Measurements from ENCODE around the gene MCRIP2. TPM values are rescaled to one million over a fixed set of nuclear protein-coding genes. Genes with fewer than 3 reads are reported as not detected.

Gene MCRIP2
- polyA plus RNA-seq, 2 of the 4 experiments (the other 2 are of a cell fraction): 10.7 to 21.3 TPM

DNA sequence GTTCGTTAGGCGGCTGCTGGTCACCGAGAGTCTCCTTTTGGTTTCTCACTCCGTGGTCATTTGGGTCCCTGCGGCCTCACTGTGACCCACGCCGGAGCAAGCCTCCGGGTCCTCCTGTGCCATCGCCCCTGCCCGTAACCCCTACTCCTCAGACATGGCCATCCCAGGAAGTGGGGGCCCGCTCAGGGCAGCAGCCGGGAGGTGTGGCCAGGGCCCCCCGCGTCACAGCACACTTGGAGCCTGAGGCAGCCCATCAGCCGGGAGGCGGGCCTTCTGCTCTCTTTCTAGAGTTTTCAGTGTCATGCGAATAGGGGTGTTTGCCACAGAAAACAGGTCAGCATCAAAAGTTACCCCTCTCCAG, 18.7 kb upstream of the MCRIP2 start:
- no peak for ATAC-seq
- POLR2A ChIA-PET: interaction anchor here (0.6 to 1.7 kb wide), 3 partner anchors 13 to 143 kb away, joined by 4 to 8 read pairs (median 6); partner anchors contain the start of gene METTL26

DNA sequence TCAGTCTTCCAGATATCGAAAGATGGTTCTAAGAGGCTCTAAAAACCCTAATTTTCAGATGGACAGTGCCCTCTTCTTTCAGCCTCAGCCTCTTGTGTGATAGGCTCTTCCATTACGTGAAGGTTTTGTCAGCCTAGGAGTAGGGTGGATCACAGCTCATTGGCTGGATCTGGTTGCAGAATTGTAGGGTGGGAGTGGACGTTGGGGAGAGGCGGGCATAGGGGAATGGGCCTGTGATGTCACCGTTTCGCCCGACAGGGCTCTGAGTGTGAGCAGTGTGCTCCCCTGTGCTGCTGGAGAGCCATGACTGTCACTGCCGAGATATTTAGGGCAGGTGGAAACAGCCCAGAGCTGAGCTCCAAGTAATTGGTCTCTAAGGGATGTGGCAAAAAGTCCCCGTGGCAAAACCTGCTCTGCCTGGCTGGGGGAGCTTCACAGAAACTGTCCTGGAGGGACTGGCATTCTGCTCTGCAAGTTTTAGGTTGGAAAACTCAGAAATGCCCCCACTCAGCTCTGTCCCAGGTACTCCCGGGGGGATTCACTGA, 17.0 kb upstream of the MCRIP2 start:
- H3K9me3 ChIP-seq: no peaks in the 10 kb centered on the region
- no peak for TF ChIP-seq FOSL2 (IDR thresholded peaks at IDR 0.05)
- TF ChIP-seq FOSL2 (CRISPR knock-in tag; IDR thresholded peaks at IDR 0.05): no peak
- TF ChIP-seq NFE2L2 (conservative IDR thresholded peaks at IDR 0.05; ENCODE audit: low read length): no peak
- no peak for TF ChIP-seq CEBPB (IDR thresholded peaks at IDR 0.05)
- TF ChIP-seq MYC (IDR thresholded peaks at IDR 0.05; ENCODE audit: borderline replicate concordance, low read length): no peak
- no peak for TF ChIP-seq CHD2 (IDR thresholded peaks at IDR 0.05; ENCODE audit: low read length, partially characterized antibody)
- DNase-seq (ENCODE audit: low read depth in 1 of 2, low spot score in 1 of 2): no peak
- H3K4me3 ChIP-seq: no peak overlapping the region
- ChIA-PET CTCF (interaction anchor here (0.6 to 1.8 kb wide), 7 partner anchors 15 to 88 kb away, joined by 3 to 8 read pairs (median 4); partner anchors contain the start of gene RHOT2), POLR2A (no interaction called here)
- 80% methylated on average over 10 of the region's 10 CpGs for WGBS (ENCODE audit: missing lambda C conversion rate)
- no peak for ATAC-seq
- FAIRE-seq: no peak
- no peak overlapping the region for H3K4me2 ChIP-seq
- peaks cover 45% of the 10 kb centered on the region for H3K4me1 ChIP-seq
- H3K27ac ChIP-seq: peak overlapping the region in 1 of 2 experiments; percentile 8; a peak in 1 of 6 replicates

More for the DNA sequence above, 18.7 kb upstream of the MCRIP2 start:
- H3K9me3 ChIP-seq: no peaks in the 10 kb centered on the region
- peaks cover 41% of the 10 kb centered on the region for H3K4me1 ChIP-seq
- TF ChIP-seq MYC (IDR thresholded peaks at IDR 0.05; ENCODE audit: borderline replicate concordance, low read length) (no peak), GATA3 (IDR thresholded peaks at IDR 0.05; ENCODE audit: borderline replicate concordance) (no peak), EHF (CRISPR knock-in tag; IDR thresholded peaks at IDR 0.05) (no peak), CEBPB (IDR thresholded peaks at IDR 0.05) (no peak), MAFK (IDR thresholded peaks at IDR 0.05; ENCODE audit: partially characterized antibody) (no peak), MAZ (IDR thresholded peaks at IDR 0.05; ENCODE audit: borderline replicate concordance, low read depth, low read length) (no peak), EHMT2 (IDR thresholded peaks at IDR 0.05; ENCODE audit: low read depth) (no peak), RARB (CRISPR knock-in tag; IDR thresholded peaks at IDR 0.05) (no peak), JUNB (IDR thresholded peaks at IDR 0.05) (no peak), EP300 (IDR thresholded peaks at IDR 0.05) (no peak), HOXA7 (CRISPR knock-in tag; IDR thresholded peaks at IDR 0.05) (no peak), RFX5 (IDR thresholded peaks at IDR 0.05) (no peak)
- TF ChIP-seq, protein P1, sequence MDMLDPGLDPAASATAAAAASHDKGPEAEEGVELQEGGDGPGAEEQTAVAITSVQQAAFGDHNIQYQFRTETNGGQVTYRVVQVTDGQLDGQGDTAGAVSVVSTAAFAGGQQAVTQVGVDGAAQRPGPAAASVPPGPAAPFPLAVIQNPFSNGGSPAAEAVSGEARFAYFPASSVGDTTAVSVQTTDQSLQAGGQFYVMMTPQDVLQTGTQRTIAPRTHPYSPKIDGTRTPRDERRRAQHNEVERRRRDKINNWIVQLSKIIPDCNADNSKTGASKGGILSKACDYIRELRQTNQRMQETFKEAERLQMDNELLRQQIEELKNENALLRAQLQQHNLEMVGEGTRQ (IDR thresholded peaks at IDR 0.05): no peak
- TF ChIP-seq, protein P2, sequence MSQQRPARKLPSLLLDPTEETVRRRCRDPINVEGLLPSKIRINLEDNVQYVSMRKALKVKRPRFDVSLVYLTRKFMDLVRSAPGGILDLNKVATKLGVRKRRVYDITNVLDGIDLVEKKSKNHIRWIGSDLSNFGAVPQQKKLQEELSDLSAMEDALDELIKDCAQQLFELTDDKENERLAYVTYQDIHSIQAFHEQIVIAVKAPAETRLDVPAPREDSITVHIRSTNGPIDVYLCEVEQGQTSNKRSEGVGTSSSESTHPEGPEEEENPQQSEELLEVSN (IDR thresholded peaks at IDR 0.05; ENCODE audit: borderline replicate concordance, low read depth): no peak
- TF ChIP-seq, protein P3, sequence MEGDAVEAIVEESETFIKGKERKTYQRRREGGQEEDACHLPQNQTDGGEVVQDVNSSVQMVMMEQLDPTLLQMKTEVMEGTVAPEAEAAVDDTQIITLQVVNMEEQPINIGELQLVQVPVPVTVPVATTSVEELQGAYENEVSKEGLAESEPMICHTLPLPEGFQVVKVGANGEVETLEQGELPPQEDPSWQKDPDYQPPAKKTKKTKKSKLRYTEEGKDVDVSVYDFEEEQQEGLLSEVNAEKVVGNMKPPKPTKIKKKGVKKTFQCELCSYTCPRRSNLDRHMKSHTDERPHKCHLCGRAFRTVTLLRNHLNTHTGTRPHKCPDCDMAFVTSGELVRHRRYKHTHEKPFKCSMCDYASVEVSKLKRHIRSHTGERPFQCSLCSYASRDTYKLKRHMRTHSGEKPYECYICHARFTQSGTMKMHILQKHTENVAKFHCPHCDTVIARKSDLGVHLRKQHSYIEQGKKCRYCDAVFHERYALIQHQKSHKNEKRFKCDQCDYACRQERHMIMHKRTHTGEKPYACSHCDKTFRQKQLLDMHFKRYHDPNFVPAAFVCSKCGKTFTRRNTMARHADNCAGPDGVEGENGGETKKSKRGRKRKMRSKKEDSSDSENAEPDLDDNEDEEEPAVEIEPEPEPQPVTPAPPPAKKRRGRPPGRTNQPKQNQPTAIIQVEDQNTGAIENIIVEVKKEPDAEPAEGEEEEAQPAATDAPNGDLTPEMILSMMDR (IDR thresholded peaks at IDR 0.05): no peak
- TF ChIP-seq, protein P4, sequence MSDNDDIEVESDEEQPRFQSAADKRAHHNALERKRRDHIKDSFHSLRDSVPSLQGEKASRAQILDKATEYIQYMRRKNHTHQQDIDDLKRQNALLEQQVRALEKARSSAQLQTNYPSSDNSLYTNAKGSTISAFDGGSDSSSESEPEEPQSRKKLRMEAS (IDR thresholded peaks at IDR 0.05): no peak
- TF ChIP-seq, protein P5, sequence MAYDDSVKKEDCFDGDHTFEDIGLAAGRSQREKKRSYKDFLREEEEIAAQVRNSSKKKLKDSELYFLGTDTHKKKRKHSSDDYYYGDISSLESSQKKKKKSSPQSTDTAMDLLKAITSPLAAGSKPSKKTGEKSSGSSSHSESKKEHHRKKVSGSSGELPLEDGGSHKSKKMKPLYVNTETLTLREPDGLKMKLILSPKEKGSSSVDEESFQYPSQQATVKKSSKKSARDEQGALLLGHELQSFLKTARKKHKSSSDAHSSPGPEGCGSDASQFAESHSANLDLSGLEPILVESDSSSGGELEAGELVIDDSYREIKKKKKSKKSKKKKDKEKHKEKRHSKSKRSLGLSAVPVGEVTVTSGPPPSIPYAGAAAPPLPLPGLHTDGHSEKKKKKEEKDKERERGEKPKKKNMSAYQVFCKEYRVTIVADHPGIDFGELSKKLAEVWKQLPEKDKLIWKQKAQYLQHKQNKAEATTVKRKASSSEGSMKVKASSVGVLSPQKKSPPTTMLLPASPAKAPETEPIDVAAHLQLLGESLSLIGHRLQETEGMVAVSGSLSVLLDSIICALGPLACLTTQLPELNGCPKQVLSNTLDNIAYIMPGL (CRISPR knock-in tag; IDR thresholded peaks at IDR 0.05; ENCODE audit: borderline replicate concordance): no peak
- H3K4me2 ChIP-seq: peak overlapping the region; percentile 69
- DNase-seq (ENCODE audit: low read depth in 1 of 2, low spot score in 1 of 2) (no peak), FAIRE-seq (no peak)
- CTCF ChIA-PET: interaction anchor here (1.2 kb wide), 1 partner anchor 23 kb away, joined by 4 read pairs; no protein-coding TSS in a partner anchor
- peak overlapping the region in 1 of 2 experiments; percentile 71; a peak in 2 of 6 replicates for H3K27ac ChIP-seq
- H3K4me3 ChIP-seq: no peak overlapping the region
- WGBS (ENCODE audit: missing lambda C conversion rate): 96% methylated on average over 16 of the region's 17 CpGs
